HG02571 (cell line): ENCODE measurements around the gene MGAT5.
"Not testable (repeated sequence)": the region's sequence is repeated elsewhere in the genome, so short reads cannot be mapped to it uniquely, and the experiment has no call there.

Experiments used
- ATAC-seq: cut with Tn5 transposase; IDR thresholded peaks from one replicate; pipeline ENCODE4 v1.9.1; 2021; ENCODE audit warnings: mild to moderate bottlenecking, moderate library complexity; ENCODE audit not compliant: unreplicated experiment

MGAT5 gene

DNA sequence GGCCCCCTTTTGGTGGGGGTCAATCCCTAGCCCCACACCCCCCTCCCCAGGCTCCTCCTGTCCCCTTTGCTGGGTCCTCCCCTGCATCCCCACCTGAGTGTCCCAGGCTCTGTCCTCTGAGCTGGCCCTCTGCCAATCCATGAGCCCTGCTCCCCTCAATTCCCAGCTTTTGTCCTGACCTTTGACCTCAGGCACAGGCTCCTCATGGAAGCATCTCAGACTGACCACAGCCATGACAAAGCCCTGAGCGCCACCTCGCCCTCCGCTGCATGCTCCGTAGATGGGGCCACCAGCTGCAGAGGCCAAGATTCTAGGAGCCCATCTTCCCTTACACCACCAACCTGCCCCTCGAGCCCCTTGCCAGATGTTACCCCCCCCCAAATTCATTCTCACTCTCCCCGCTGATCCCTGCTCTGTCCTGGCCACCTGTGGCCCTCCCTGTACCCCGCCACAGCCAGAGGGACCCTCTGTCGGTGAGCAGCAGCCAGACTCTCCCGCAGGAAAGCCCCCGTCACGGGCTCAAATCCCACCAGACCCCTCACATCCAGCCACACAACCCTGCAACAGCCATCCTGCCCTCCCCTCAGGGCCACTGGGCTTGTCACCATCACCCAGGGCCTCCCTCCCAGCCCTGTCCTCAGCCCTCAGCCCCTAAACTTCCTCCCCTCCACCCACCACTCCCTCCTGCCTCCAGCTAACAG is 206.0 kb downstream of the MGAT5 start:
- no peak for ATAC-seq

DNA sequence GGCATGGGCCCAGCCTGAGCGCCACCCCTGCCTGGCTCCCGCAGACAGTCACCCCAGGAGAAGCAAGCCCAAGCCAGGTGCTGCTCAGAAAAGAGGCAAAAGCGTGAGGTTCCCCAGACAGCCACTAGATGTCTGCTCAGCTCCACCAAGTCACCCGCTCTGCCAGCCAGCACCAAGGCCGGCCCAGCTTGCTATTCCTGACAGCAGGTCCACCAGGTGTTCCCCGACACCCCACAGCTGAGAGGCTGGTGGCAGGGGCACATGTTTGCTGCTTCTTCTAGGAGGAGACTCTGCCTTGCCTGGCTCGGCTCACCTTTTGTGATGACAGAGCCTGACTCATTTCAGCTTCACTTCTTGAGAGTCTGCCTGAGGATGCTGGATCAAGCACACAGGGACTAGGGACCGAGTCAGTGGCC is 206.7 kb downstream of the MGAT5 start:
- peak; percentile 72 for ATAC-seq

DNA sequence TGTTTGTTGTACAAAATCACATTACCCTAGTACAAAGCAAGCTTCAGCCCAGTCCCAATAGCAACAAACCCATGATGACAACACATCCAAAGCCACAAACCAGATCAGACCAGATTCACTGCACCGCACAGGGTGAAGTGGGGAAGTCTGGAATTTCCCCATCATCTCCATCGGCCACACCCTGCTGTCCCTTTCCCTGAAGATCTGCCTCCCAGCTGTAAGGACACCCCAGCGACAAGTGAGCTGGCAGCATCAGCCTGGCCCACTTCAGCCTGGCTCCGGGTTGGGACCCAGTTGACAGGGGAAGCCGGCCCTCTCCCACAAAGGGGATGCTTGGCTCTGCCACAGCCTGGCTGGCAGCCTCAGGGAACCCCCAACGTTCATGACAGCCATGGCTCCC is 207.6 kb downstream of the MGAT5 start:
- no peak for ATAC-seq

DNA sequence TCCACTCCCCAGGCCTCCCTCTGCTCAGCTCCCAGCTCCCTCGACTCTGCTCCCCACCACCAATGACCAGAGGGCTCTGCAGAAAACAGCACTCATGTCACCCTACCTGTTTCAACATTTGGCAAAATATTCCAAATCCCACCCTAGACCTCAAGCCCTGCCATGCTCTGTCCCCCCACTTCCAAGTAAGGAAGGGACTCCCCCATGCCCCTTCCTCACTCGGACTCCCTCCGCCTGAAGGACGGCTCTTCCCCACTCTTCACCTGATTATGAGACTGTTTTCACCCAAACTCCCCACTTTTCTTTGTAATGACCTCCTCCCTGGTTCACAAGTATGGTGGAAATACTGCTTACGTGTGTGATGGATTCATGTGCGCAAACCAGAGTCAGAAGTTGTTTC is 208.4 kb downstream of the MGAT5 start:
- no peak for ATAC-seq

DNA sequence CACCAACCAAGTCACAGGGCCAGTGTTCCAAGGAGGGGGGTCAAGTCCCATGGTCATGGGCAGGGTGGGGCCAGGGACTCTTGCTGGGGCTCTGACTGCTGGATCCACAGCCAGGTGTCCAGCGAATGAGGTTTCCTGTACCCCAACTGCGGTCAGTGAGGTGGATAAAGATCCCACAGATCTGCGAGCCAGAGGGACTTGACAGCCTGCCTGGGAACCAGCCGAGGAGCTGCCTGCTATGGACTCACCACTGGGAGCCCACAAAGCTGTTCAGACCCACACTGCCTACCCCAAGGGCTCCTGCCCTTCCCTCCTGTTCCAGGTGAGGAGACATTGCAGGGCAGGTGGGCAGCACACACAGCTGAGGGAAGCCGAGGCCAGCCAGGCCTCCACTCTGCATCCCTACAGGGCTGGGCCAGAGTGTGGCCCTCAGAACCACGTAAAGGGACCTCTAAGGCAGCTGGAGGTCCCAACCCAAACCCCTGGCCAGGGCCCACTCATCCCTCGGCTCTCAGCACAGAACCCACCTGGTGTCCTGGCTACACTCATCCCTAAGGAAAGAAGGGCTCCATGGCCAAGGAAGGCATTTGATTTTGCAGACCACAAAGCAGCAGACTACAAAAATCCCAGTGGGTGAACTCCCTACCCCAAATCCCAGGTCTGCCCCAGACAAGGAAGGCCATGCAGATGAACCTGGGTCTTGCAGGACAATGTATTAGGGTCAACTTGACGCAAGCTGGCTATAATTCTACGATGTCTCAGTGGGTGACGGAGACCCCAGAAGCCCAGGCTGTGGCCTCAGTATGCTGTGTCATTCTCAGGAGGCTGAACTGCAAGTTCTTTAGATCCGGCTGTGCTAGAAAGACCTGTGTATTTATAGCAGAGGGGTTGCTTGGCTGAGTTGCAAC is 209.2 kb downstream of the MGAT5 start:
- ATAC-seq, result no peak

DNA sequence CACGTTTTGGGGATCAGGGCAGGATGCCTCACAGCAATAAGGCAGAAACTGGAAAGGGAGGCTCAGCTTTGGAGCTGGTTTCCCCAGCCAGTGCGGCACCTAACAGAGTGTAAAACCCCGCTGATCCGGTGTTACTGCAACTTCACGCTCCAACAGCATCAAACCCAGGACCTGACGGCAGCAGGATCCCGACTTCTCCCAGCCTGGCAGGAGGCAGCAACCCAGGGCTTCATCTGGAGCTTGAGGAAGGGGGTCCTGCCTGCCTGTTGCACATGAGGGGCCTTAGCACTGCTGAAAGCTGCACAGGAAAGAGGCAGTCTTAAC is 209.8 kb downstream of the MGAT5 start:
- no peak for ATAC-seq

DNA sequence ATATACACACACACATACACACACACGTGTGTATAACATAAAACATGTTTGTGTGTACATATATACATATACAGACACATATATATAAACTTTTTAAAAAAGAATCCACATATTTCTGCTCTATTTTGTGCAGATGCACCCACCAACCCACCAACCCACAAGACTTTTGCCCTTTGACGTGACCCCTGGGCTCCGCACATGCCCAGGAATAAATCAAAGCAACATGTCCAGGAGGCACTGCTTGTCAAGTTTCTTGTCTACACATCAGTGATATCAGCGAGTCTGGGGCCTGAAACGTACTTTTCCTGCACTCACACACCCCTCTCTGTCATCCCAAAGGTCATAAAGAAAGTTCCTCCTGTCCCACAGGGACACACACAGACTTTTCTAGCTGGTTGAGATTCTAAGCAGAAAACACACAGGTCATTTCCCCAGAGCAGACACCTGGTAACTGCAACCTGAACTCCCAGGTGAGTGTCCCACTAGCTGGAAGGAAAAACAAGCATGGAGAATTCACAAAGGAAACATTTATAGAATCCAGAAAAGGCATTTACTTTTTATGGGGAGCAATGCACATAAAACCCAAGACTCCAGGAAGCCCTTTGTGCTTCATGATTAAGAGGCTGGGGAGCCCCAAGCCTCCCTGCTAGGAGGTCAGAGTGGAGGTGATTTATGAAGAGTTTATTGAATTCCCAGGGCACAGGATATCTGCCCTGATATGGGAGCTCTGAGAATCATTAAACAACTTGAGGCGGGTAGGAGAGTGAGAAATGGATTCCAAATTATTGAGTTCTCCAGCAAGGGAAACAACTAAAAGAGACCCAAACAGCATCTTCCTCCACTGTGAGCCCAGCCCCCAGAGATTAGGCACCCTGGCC is 211.6 kb downstream of the MGAT5 start:
- ATAC-seq, result no peak

DNA sequence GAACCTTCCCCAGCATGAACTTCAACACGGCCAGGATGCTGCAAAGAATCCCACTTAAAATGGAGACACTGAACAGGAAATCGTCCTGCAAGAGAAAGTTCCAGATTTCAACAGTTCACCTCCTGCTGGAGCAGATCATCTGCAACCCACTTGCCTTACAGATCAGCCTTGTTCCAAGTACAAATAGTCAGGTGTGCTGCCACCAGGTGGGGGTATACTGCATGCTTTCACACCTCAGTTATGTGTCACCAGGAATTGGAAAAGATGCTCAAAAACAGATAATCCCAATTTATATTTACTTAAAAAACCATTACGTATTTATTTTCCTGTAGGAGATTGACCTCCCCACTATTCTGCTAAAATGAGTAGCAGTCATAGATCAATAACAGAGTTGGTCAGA is 212.3 kb downstream of the MGAT5 start:
- ATAC-seq, result no peak

DNA sequence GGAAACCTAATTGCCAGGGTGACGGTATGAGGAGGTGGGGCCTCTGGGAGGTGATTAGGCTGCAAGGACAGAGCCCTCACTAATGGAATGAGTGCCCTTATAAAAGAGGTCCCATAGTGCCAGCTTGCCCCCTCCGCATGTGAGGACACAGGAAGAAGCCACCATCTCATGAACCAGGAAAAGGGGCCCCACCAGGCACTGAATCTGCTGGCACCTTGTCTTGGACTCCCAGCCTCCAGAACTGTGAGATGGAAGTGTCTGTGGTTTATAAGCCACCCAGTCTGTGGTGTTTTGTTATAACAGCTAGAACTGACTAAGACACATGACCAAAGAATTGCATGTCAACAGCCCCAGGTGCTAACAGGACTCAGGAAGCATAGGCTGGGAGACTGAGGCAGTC is 214.3 kb downstream of the MGAT5 start:
- no peak for ATAC-seq

DNA sequence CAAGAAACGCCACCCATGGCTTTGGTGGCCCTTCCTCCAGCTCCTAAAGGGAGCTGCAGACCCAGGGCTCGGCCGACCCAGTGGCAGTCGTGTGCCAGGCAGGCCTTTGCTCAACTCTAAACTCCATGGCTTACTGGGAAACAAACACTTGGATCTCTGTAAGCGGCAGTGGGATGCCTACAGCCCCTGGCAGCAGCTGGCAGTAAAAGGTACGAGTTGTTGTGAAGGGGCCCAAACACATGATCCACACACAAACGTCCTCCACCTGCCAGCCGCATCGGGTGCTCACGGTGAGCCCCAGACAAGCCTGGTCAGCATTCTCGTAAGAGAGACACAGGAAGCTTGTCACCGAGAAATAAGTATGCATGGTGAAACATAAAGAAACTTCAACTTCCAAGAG is 214.9 kb downstream of the MGAT5 start:
- no peak for ATAC-seq

DNA sequence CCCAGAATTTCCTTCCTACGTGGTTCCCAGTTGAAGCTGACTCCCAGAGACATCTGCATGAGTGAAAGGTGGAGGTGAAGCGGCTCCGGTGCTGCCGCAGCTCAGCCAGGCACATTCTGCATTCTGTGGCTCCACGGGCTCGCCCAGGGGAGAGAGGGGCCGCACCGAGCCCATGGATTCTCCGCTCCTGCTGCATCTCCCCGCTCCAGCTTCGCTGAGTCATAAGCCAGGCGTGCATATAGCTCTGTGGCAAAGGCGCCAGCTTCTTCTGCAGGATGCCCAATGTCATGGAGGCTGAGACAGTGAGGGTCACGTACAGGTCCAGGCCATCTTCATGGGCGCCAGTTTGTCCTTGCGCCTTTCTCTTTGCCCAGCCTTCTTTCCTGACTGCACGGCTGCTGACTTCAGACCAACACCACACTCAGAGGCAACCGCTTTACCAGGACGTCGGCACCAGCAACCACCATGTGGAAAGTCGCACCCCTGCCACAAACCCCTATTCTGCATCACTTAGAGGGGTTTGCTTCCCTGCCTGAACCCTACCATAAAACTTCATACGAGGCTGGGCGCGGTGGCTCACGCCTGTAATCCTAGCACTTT is 215.7 kb downstream of the MGAT5 start:
- ATAC-seq, result no peak

DNA sequence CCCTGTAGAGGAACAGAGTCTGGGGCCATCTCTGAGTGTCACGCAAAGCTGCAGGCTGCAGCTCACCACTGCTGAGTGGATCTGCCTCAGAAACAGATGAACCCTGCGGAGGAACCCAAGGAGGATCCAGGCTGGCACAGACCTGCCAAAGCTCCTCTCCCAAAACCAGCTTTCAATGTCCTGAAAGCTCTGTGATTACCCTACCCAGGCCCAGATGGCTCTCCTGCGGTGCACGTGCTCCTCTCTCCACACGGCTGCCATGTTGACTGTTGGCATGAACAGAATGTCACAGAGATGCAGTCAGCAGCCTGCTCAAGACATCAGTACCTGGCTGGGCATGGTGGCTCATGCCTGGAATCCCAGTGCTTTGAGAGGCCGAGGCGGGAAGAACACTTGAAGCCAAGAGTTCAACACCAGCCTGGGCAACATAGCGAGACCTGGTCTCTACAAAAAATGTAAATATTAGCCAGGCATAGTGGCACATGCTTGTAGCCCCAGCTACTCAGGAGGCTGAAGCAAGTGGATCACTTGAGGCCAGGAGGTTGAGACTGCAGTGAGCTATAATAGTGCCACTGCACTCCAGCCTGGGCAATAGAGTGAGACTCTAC is 216.8 kb downstream of the MGAT5 start:
- ATAC-seq, result no peak

DNA sequence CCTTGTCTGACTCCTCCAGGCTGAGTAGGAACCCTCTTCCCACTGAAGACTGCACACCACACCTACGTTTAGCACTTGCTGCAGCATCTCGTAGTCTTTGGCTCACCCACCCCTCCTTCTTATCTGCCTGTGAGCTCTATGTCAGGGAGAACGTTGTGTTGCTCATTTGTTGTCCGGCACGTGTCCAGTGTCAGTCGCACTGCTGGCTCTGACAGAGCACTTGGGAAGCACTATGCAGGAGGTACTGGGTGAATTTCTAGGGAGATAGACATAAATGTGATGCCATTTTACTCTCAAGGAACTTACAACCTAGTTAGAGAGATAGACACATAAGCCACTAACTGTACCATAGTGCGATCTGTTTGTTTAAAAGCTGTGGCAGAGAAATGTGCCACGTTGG is 223.1 kb downstream of the MGAT5 start:
- not testable (repeated sequence) for ATAC-seq

DNA sequence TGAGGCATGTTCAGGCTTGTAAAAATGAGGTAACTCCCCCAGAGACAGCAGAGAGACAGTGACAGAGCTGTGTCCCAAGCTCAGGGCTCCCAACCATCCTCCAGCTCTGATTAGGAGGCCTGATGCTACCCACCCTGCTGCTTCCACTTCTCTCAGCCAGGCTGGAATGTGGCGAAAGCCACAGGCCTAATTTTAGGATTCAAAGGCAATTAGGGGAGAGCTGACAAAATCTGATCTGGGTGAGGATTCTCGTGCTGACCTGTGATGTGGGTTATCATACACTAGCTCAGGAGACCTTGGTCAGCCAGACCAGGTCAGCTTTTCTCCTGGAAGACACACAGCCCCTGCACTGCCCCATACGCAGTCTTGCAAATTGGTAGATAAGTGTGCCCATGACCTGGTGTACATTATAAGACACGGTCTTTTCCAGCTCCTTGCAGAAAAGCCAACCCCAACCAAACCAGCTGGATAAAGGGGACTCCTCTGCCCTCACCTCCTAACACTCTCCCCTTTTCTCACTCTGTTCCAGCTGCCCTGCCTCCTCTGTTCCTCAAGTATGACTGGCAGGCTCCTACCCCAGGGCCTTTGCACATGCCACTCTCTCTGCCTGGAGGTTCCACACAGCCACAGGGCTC is 225.9 kb downstream of the MGAT5 start:
- ATAC-seq, result no peak

DNA sequence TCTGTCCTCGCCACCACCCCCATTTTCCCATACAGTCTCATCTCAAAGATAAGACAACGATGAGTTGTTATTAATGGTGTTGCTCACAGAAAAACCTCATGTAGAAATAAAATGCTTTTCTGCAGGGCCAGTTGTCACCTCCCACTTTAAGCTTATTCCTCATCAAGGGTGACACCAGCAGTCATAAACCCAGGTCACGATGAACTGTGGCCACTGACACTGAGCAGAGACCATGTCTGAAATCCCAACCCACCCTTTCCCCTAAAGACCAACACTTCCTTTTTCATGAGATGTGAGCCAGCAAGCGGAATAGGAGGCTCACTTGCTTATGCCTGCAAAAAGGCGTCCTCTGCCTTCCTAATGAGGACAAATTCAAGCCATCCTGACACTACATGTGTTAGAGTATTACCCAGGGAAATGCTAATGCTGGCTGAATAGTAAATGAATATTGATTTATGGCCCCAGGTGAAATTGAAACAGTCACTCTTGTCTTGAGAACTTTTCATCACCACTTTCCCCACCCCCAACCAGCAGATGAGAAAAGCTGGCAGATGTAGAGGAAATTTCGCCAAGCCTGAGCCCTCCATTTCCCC is 228.4 kb downstream of the MGAT5 start:
- ATAC-seq, result no peak

DNA sequence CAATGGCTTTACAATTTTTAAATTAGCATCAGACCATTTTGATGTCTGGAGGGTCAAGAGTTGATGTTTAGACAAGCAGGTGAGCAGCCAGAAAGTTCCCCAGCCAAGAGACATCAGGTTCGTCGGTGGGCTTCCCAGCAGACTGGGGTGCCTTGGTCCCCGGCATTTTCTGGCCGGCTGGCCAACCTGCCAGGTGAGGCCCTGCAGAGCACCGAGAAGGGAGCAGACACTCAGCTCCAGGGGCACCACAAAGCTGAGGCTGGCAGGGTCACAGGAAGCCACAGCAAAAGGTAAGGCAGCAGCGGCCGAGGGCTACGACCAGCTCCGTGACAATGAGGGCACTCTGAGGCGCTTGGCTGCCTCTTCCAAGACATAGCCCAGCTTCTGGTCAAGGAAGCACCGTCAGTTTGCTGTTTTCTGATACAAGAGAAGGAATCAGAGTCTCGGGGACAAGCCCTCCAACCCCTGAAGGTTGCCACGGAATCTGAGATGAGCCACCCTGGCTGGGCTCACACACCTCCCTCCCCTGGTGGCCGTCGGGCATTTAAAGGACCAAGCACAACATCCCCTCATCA is 229.0 kb downstream of the MGAT5 start:
- ATAC-seq, result no peak

DNA sequence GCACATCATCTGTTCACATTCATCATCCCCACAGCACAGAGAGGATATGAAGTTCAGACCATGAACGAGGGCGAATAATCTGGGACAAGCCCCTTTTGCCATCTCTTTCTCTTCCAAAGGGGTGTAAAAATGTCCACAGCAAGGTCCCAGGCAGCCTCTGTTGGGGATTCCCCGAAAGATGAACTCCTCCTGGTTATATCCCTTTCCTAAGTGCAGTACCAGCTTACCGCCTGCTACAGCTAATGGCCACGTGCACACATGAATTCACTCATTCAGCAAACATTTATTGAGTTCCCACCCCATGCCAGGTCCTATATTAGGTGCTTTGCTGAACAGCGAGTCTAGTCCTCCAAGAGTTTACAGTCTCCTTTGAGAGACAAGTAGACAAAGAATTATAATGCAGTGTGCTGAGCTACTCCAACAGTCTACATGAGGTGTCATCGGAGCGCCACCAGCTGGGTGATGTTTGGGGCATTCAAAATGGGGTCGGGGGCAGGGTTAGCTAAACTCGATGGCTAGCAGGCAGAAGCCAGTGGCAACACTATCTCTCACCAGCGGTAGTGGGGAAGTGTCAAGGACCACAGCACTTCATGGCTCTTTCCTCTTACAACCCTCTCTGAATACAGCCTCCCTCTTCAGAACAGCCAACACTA is 236.0 kb downstream of the MGAT5 start:
- ATAC-seq, result no peak

DNA sequence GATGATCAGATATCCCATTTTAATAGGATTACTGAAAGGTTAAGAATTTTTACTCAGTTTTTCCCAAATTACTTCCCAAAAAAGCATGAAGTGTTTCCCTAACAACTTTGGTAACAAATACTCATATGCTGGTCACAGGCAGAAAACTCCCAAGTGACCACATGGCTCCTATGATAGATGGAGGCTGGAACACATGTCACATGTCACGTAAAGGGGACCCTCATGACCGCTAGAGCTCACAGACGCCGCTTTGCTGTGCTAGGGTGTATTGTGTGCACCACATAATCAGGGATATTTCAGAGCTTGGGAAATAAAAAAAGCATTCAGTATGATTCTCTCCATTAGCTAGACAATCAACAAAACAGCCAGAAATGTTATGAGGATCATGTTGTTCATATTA is 236.7 kb downstream of the MGAT5 start:
- no peak for ATAC-seq

DNA sequence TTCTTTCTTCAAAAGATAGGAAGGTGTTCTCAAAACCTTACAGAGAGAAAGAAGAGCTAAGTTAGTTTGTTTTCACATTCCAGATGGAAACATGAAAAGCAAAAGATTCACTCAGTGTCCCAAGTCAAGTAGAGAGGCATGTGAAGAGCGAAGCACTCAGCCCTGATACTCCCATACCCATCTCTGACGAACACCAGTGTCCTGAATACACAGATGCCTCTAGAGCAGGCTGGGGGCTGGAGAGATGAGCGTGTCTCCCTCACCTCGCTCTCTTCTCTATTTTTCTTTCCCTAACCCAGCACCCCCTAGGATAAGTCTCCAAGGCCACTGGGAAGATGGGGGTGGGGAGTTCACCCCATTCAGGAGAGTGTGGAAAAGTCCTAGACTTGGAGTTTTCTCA is 237.2 kb downstream of the MGAT5 start:
- ATAC-seq, result no peak
